SHP77 (cell line): ENCODE results near the gene STARD13.
A peak's percentile ranks its signal among the peaks of the same experiment; 100 is the strongest.
"Not testable (repeated sequence)": the region's sequence is repeated elsewhere in the genome, so short reads cannot be mapped to it uniquely, and the experiment has no call there.

ENCODE experiments used
- DNase-seq, 2 experiments: peaks; one replicate each; lab custom pipeline; 2025; lab: John Stamatoyannopoulos, UW

STARD13 gene

GRCh38 chr13:33178209-33178840 is 107.2 kb downstream of the STARD13 start:
- no peak for DNase-seq

- DNase-seq: not testable (repeated sequence)
These were observed 108.0 kb downstream of the STARD13 start for GRCh38 chr13:33177340-33178208.

GRCh38 chr13:33176526-33176925 is 109.0 kb downstream of the STARD13 start:
- DNase-seq: no peak

GRCh38 chr13:33175991-33176390 is 109.6 kb downstream of the STARD13 start:
- no peak for DNase-seq

- DNase-seq: no peak
These were observed 110.6 kb downstream of the STARD13 start for GRCh38 chr13:33174931-33175330.

GRCh38 chr13:33174491-33174890 is 111.1 kb downstream of the STARD13 start:
- no peak for DNase-seq

GRCh38 chr13:33172911-33173310 is 112.6 kb downstream of the STARD13 start:
- no peak for DNase-seq

- no peak for DNase-seq
These were observed 113.2 kb downstream of the STARD13 start for GRCh38 chr13:33172400-33172799.

GRCh38 chr13:33169273-33169980 is 116.1 kb downstream of the STARD13 start:
- DNase-seq: no peak

GRCh38 chr13:33168321-33168960 is 117.1 kb downstream of the STARD13 start:
- DNase-seq: no peak

- DNase-seq: no peak
These were observed 118.1 kb downstream of the STARD13 start for GRCh38 chr13:33167491-33167890.

GRCh38 chr13:33165787-33166186 is 119.8 kb downstream of the STARD13 start:
- no peak for DNase-seq

- no peak for DNase-seq
These were observed 121.2 kb downstream of the STARD13 start for GRCh38 chr13:33164331-33164730.

GRCh38 chr13:33162725-33163124 is 122.8 kb downstream of the STARD13 start:
- DNase-seq: not testable (repeated sequence)

- no peak for DNase-seq
These were observed 126.7 kb downstream of the STARD13 start for GRCh38 chr13:33158816-33159215.

GRCh38 chr13:33158271-33158670 is 127.3 kb downstream of the STARD13 start:
- DNase-seq: no peak

- no peak for DNase-seq
These were observed 130.6 kb downstream of the STARD13 start for GRCh38 chr13:33154911-33155310.

GRCh38 chr13:33153421-33154404 is 131.8 kb downstream of the STARD13 start:
- DNase-seq: no peak

GRCh38 chr13:33152389-33152788 is 133.2 kb downstream of the STARD13 start:
- DNase-seq: no peak

GRCh38 chr13:33150662-33151061 is 134.9 kb downstream of the STARD13 start:
- no peak for DNase-seq

- DNase-seq: peak; percentile 31 to 48
These were observed 135.4 kb downstream of the STARD13 start for GRCh38 chr13:33150126-33150525.
